HG03097 (cell line): Measurements from ENCODE around the gene ENPEP.
"Not testable (repeated sequence)": the region's sequence is repeated elsewhere in the genome, so short reads cannot be mapped to it uniquely, and the experiment has no call there.

Experiments
- ATAC-seq: cut with Tn5 transposase; IDR thresholded peaks from one replicate; pipeline ENCODE4 v1.9.1; 2021; ENCODE audit not compliant: unreplicated experiment, low FRiP score

ENPEP gene

GRCh38 chr4:110483516-110483915 is 7.6 kb downstream of the ENPEP start:
- ATAC-seq = no peak

GRCh38 chr4:110484029-110484428 is 8.1 kb downstream of the ENPEP start:
- peak; percentile 98 for ATAC-seq

- no peak for ATAC-seq
Measured at GRCh38 chr4:110484767-110485166, 8.8 kb downstream of the ENPEP start.

GRCh38 chr4:110485452-110485851 is 9.5 kb downstream of the ENPEP start:
- no peak for ATAC-seq

GRCh38 chr4:110486256-110486655 is 10.3 kb downstream of the ENPEP start:
- ATAC-seq = no peak

GRCh38 chr4:110486850-110487249 is 10.9 kb downstream of the ENPEP start:
- ATAC-seq = not testable (repeated sequence)

GRCh38 chr4:110487873-110488272 is 11.9 kb downstream of the ENPEP start:
- no peak for ATAC-seq

GRCh38 chr4:110489901-110490508 is 14.1 kb downstream of the ENPEP start:
- ATAC-seq = no peak

GRCh38 chr4:110492522-110492921 is 16.6 kb downstream of the ENPEP start:
- no peak for ATAC-seq

- no peak for ATAC-seq
Measured at GRCh38 chr4:110493520-110493919, 17.6 kb downstream of the ENPEP start.

- no peak for ATAC-seq
Measured at GRCh38 chr4:110498420-110498819, 22.5 kb downstream of the ENPEP start.

- ATAC-seq = no peak
Measured at GRCh38 chr4:110499126-110499525, 23.2 kb downstream of the ENPEP start.

GRCh38 chr4:110501826-110502225 is 25.9 kb downstream of the ENPEP start:
- no peak for ATAC-seq

- no peak for ATAC-seq
Measured at GRCh38 chr4:110503270-110504083, 27.5 kb downstream of the ENPEP start.

GRCh38 chr4:110504084-110504435 is 28.1 kb downstream of the ENPEP start:
- no peak for ATAC-seq

- no peak for ATAC-seq
Measured at GRCh38 chr4:110505440-110505839, 29.5 kb downstream of the ENPEP start.

GRCh38 chr4:110508827-110509710 is 33.1 kb downstream of the ENPEP start:
- ATAC-seq = no peak

- no peak for ATAC-seq
Measured at GRCh38 chr4:110510277-110510676, 34.3 kb downstream of the ENPEP start.

GRCh38 chr4:110510955-110511544 is 35.1 kb downstream of the ENPEP start:
- no peak for ATAC-seq

- no peak for ATAC-seq
Measured at GRCh38 chr4:110512901-110513300, 36.9 kb downstream of the ENPEP start.
